ENCODE data around the gene TIMM21.

The TIMM21 gene

DNA sequence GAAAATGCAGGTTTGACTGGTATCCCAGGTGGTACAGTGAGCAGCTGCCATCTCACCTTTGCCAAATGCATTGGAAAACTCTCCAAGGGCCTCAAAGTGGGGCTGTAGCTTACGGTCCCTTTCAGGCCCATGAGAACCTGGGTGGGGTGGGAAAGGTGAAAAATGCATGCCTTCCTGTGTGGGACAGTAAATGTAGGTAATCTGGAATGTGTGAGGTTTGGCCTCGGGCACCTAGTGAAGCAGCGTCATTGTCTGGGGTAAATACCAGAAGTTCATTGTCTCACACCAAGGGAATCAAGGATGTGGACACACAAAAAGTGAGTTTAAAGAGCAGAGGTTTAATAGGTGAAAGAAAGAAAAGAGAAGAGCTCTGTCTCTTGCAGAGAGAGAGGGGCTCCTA, 36.6 kb downstream of the TIMM21 start:
- Histone ChIP-seq H4K20me1 (ENCODE audit: insufficient read depth, low read length, poor library complexity, severe bottlenecking) (no peaks in the 10 kb centered on the region), H3K9me3 (ENCODE audit: insufficient read depth, low read depth, low read length) (no peaks in the 10 kb centered on the region), H3K9me2 (replicated peaks; ENCODE audit: low read depth, low read length) (no peaks in the 10 kb centered on the region), H3F3A (ENCODE audit: low read depth) (no peaks in the 10 kb centered on the region), H3K36me3 (ENCODE audit: insufficient read depth, low read length) (no peaks in the 10 kb centered on the region), H3K4me3 (ENCODE audit: low read length, poor library complexity, severe bottlenecking) (no peak overlapping the region), H3K9ac (ENCODE audit: low read depth, low read length, poor library complexity, severe bottlenecking) (no peak overlapping the region), H3K79me2 (ENCODE audit: insufficient read depth, low read length) (no peaks in the 10 kb centered on the region), H3K4me1 (ENCODE audit: insufficient read depth, low read length, poor library complexity, severe bottlenecking) (no peaks in the 10 kb centered on the region), H3K4me2 (ENCODE audit: low read depth, low read length, poor library complexity, severe bottlenecking) (no peak overlapping the region), H3K27me3 (ENCODE audit: insufficient read depth, low read length, poor library complexity, severe bottlenecking) (no peaks in the 10 kb centered on the region), H2AFZ (ENCODE audit: low read length) (no peak overlapping the region)
- TF ChIP-seq, protein P1, sequence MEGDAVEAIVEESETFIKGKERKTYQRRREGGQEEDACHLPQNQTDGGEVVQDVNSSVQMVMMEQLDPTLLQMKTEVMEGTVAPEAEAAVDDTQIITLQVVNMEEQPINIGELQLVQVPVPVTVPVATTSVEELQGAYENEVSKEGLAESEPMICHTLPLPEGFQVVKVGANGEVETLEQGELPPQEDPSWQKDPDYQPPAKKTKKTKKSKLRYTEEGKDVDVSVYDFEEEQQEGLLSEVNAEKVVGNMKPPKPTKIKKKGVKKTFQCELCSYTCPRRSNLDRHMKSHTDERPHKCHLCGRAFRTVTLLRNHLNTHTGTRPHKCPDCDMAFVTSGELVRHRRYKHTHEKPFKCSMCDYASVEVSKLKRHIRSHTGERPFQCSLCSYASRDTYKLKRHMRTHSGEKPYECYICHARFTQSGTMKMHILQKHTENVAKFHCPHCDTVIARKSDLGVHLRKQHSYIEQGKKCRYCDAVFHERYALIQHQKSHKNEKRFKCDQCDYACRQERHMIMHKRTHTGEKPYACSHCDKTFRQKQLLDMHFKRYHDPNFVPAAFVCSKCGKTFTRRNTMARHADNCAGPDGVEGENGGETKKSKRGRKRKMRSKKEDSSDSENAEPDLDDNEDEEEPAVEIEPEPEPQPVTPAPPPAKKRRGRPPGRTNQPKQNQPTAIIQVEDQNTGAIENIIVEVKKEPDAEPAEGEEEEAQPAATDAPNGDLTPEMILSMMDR (conservative IDR thresholded peaks at IDR 0.05; ENCODE audit: low read length) = no peak
- TF ChIP-seq EZH2phosphoT487 (IDR thresholded peaks at IDR 0.05; ENCODE audit: borderline replicate concordance) = no peak

- Histone ChIP-seq H3K9me2 (replicated peaks; ENCODE audit: low read depth, low read length) (no peaks in the 10 kb centered on the region), H3K4me2 (ENCODE audit: low read depth, low read length, poor library complexity, severe bottlenecking) (no peak overlapping the region), H3K36me3 (ENCODE audit: insufficient read depth, low read length) (no peaks in the 10 kb centered on the region), H3K4me3 (ENCODE audit: low read length, poor library complexity, severe bottlenecking) (no peak overlapping the region), H4K20me1 (ENCODE audit: insufficient read depth, low read length, poor library complexity, severe bottlenecking) (no peaks in the 10 kb centered on the region), H3F3A (ENCODE audit: low read depth) (no peaks in the 10 kb centered on the region), H3K79me2 (ENCODE audit: insufficient read depth, low read length) (no peaks in the 10 kb centered on the region), H3K4me1 (ENCODE audit: insufficient read depth, low read length, poor library complexity, severe bottlenecking) (no peaks in the 10 kb centered on the region), H3K27me3 (ENCODE audit: insufficient read depth, low read length, poor library complexity, severe bottlenecking) (no peaks in the 10 kb centered on the region), H3K9me3 (ENCODE audit: insufficient read depth, low read depth, low read length) (no peaks in the 10 kb centered on the region), H3K9ac (ENCODE audit: low read depth, low read length, poor library complexity, severe bottlenecking) (no peak overlapping the region), H2AFZ (ENCODE audit: low read length) (no peak overlapping the region)
- no peak for TF ChIP-seq EZH2phosphoT487 (IDR thresholded peaks at IDR 0.05; ENCODE audit: borderline replicate concordance)
- TF ChIP-seq, protein P1 (conservative IDR thresholded peaks at IDR 0.05; ENCODE audit: low read length) = no peak
Measured at GRCh38 chr18:74185860-74186259, 37.5 kb downstream of the TIMM21 start.

DNA sequence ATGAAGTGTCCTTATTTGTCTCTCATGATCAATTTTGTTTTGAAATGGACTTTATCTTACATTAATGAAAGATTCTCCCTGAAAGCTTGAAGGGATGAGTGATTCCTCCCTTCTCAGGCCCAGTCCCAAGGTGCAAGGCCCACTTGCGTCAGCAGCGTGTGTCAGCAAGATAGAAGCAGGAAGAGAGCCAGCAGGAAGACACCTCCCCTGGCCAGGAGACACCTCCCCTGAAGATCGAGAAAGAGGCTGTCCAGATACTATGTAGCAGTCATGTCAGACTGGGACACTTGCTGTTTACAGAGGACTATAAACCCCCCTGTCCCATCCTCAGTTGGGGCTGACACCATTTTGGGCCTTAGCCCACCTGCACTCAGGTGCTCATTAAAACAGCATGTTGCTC, 38.3 kb downstream of the TIMM21 start:
- no peaks in the 10 kb centered on the region for H3K36me3 ChIP-seq (ENCODE audit: insufficient read depth, low read length)
- no peaks in the 10 kb centered on the region for H3F3A ChIP-seq (ENCODE audit: low read depth)
- no peak overlapping the region for H3K4me3 ChIP-seq (ENCODE audit: low read length, poor library complexity, severe bottlenecking)
- no peaks in the 10 kb centered on the region for H3K79me2 ChIP-seq (ENCODE audit: insufficient read depth, low read length)
- TF ChIP-seq EZH2phosphoT487 (IDR thresholded peaks at IDR 0.05; ENCODE audit: borderline replicate concordance) = no peak
- TF ChIP-seq, protein P1 (conservative IDR thresholded peaks at IDR 0.05; ENCODE audit: low read length) = no peak
- H3K4me1 ChIP-seq (ENCODE audit: insufficient read depth, low read length, poor library complexity, severe bottlenecking) = no peaks in the 10 kb centered on the region
- no peak overlapping the region for H3K9ac ChIP-seq (ENCODE audit: low read depth, low read length, poor library complexity, severe bottlenecking)
- H4K20me1 ChIP-seq (ENCODE audit: insufficient read depth, low read length, poor library complexity, severe bottlenecking) = no peaks in the 10 kb centered on the region
- no peak overlapping the region for H2AFZ ChIP-seq (ENCODE audit: low read length)
- no peak overlapping the region for H3K4me2 ChIP-seq (ENCODE audit: low read depth, low read length, poor library complexity, severe bottlenecking)
- H3K9me2 ChIP-seq (replicated peaks; ENCODE audit: low read depth, low read length) = no peaks in the 10 kb centered on the region
- H3K9me3 ChIP-seq (ENCODE audit: insufficient read depth, low read depth, low read length) = no peaks in the 10 kb centered on the region
- no peaks in the 10 kb centered on the region for H3K27me3 ChIP-seq (ENCODE audit: insufficient read depth, low read length, poor library complexity, severe bottlenecking)
